IPS DF 6.9 (cell line): ENCODE results near the gene ZNF358.

Source experiments
- DNase-seq: peaks from one replicate; pipeline ENCODE4 v3.0.0-alpha.2; 2013; ENCODE audit warnings: low read depth, low spot score
- H3K27ac ChIP-seq: one replicate; pipeline ENCODE4 v1.5.1; 2013; ENCODE audit warnings: low read length, control low read depth
- H3K27me3 ChIP-seq: 2 replicates; pipeline ENCODE4 v1.6.1; 2013; ENCODE audit warnings: mild to moderate bottlenecking, low read length; ENCODE audit not compliant: control insufficient read depth, insufficient read depth
- H3K36me3 ChIP-seq: 2 replicates; pipeline ENCODE4 v1.6.1; 2013; ENCODE audit warnings: low read length; ENCODE audit not compliant: control insufficient read depth, insufficient read depth
- H3K4me1 ChIP-seq: 2 replicates; pipeline ENCODE4 v1.6.1; 2013; ENCODE audit warnings: low read length; ENCODE audit not compliant: control insufficient read depth, insufficient read depth
- H3K4me3 ChIP-seq: 2 replicates; pipeline ENCODE4 v1.5.1; 2013; ENCODE audit warnings: mild to moderate bottlenecking, low read length
- H3K9me3 ChIP-seq: 2 replicates; pipeline ENCODE4 v1.6.1; 2013; ENCODE audit warnings: low read length, inconsistent platforms; ENCODE audit not compliant: control insufficient read depth, insufficient read depth
- WGBS: extraction: QIAGEN DNeasy Blood & Tissue Kit; methylation state at CpG from one replicate; pipeline ENCODE4 v1.1.7; 2013; ENCODE audit warnings: mixed read lengths, missing lambda C conversion rate; ENCODE audit not compliant: insufficient read length, insufficient coverage; 5-methylcytosine and 5-hydroxymethylcytosine counted together

The ZNF358 gene

GRCh38 chr19:7507884-7508283 lies 8.0 kb upstream of the ZNF358 start:
- Histone ChIP-seq H3K36me3 (no peaks in the 10 kb centered on the region), H3K27me3 (no peaks in the 10 kb centered on the region), H3K9me3 (no peaks in the 10 kb centered on the region), H3K4me3 (no peak overlapping the region), H3K4me1 (no peaks in the 10 kb centered on the region; the same call in 1 of the 2 replicates), H3K27ac (no peak overlapping the region)
- WGBS, result no CpG with 5 or more reads among the region's 11 CpGs
- DNase-seq, result peak; percentile 92

- H3K9me3 ChIP-seq, result no peaks in the 10 kb centered on the region
- no peaks in the 10 kb centered on the region for H3K36me3 ChIP-seq
- no peak overlapping the region for H3K27ac ChIP-seq
- no peak overlapping the region for H3K4me3 ChIP-seq
- no peaks in the 10 kb centered on the region; the same call in 1 of the 2 replicates for H3K4me1 ChIP-seq
- DNase-seq, result no peak
- H3K27me3 ChIP-seq, result no peaks in the 10 kb centered on the region
- no CpG with 5 or more reads among the region's 3 CpGs for WGBS
Measured at GRCh38 chr19:7509625-7510024, 6.3 kb upstream of the ZNF358 start.

- H3K27me3 ChIP-seq, result no peaks in the 10 kb centered on the region
- H3K27ac ChIP-seq, result no peak overlapping the region
- H3K9me3 ChIP-seq, result no peaks in the 10 kb centered on the region
- no peak overlapping the region for H3K4me3 ChIP-seq
- peaks cover 2% of the 10 kb centered on the region; the same call in 1 of the 2 replicates for H3K4me1 ChIP-seq
- no peak for DNase-seq
- no CpG with 5 or more reads among the region's 6 CpGs for WGBS
- no peaks in the 10 kb centered on the region for H3K36me3 ChIP-seq
Measured at GRCh38 chr19:7512400-7512851, 3.5 kb upstream of the ZNF358 start.

DNA sequence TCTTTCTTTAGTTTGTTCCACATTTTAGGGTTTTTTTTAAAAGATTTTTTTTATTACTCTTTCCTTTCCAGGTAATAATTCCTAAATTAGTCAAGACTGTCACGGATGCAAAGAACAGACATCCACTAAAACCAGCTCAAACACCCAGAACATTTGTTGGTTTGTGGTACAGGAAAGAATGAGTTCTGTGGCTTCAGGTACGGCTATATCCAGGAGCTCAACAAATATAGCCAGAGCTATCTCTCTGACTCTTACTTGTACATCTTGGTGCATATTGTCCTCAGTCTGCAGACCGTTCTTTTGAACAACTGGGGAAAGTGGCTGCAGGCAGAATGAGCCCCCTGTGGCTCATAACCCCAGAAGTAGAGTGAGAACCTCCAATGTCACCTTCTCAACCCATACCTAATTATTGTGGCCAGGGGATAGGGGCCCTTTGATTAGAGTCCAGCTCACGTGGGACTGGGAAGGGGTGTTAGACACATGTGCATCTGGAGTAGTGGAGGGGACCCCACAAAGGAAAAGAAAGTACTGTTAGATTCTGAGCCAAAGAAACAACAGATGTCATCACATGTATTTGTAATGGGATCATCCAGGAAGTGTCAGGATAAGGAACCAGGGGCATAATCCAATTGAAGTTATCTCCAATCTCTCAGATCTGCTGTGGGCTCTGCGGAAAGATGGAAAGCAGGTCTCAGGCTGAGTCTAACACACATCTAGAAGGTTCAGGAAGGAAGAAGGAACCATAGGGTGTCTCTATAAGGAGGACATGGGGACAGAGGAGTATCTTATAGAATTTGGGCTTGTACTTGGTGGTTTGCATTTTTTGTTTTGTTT lies 1.9 kb upstream of the ZNF358 start:
- Histone ChIP-seq H3K27ac (no peak overlapping the region), H3K9me3 (no peaks in the 10 kb centered on the region), H3K4me3 (no peak overlapping the region), H3K4me1 (peaks cover 2% of the 10 kb centered on the region; the same call in 1 of the 2 replicates), H3K27me3 (no peaks in the 10 kb centered on the region), H3K36me3 (no peaks in the 10 kb centered on the region)
- WGBS, result no CpG with 5 or more reads among the region's 5 CpGs
- no peak for DNase-seq

DNA sequence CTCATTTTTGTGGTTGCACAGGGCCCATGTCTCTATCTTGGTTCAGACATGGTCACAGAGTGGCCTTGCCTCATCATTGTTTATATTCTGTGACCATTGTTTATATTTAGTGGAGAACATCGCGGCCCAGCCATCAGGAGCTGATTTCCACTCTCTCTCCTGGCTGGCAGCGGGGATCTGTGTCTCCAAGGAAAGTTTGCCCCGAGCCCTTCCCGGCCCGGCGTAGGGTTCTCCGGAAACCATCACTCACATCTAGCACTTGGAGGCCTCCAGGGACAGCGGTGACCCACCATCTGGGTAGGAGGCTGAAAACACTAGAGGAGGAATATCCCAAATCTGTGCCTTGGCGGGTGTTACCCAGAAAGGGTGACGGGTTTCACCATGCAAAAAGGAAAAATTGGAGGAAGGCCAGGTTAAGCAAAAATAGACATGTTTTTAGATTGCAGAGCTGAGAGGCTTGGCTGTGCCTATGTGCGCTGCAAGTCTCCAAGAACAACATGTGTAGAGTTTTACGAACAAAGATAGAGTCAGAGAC lies 726 bp upstream of the ZNF358 start:
- Histone ChIP-seq H3K36me3 (peaks cover 6% of the 10 kb centered on the region; the same call in 1 of the 2 replicates), H3K27me3 (no peaks in the 10 kb centered on the region), H3K9me3 (no peaks in the 10 kb centered on the region), H3K4me3 (no peak overlapping the region), H3K27ac (no peak overlapping the region), H3K4me1 (peaks cover 2% of the 10 kb centered on the region; the same call in 1 of the 2 replicates)
- no peak for DNase-seq
- no CpG with 5 or more reads among the region's 13 CpGs for WGBS

GRCh38 chr19:7516333-7516732 lies 430 bp downstream of the ZNF358 start:
- Histone ChIP-seq H3K4me1 (peaks cover 2% of the 10 kb centered on the region; the same call in 1 of the 2 replicates), H3K36me3 (peaks cover 7% of the 10 kb centered on the region; the same call in 1 of the 2 replicates), H3K4me3 (peak overlapping the region; percentile 91), H3K9me3 (no peaks in the 10 kb centered on the region), H3K27ac (no peak overlapping the region), H3K27me3 (no peaks in the 10 kb centered on the region)
- no peak for DNase-seq
- no CpG with 5 or more reads among the region's 28 CpGs for WGBS

GRCh38 chr19:7516878-7517277 lies 975 bp downstream of the ZNF358 start:
- WGBS, result no CpG with 5 or more reads among the region's 4 CpGs
- H3K4me1 ChIP-seq, result peaks cover 2% of the 10 kb centered on the region; the same call in 1 of the 2 replicates

DNA sequence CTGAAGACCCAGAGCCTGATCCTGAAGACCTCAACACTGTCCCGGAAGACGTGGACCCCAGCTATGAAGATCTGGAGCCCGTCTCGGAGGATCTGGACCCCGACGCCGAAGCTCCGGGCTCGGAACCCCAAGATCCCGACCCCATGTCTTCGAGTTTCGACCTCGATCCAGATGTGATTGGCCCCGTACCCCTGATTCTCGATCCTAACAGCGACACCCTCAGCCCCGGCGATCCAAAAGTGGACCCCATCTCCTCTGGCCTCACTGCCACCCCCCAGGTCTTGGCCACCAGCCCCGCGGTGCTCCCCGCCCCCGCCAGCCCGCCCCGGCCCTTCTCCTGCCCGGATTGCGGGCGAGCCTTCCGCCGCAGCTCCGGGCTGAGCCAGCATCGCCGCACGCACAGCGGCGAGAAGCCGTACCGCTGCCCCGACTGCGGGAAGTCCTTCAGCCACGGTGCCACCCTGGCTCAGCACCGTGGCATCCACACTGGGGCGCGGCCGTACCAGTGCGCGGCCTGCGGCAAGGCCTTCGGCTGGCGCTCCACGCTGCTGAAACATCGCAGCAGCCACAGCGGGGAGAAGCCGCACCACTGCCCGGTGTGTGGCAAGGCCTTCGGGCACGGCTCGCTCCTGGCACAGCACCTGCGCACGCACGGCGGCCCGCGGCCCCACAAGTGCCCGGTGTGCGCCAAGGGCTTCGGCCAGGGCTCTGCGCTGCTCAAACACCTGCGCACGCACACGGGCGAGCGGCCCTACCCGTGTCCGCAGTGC lies 3.6 kb downstream of the ZNF358 start:
- no CpG with 5 or more reads among the region's 74 CpGs for WGBS
- Histone ChIP-seq H3K27ac (no peak overlapping the region), H3K9me3 (no peaks in the 10 kb centered on the region), H3K4me3 (no peak overlapping the region), H3K27me3 (no peaks in the 10 kb centered on the region), H3K36me3 (peaks cover 7% of the 10 kb centered on the region; the same call in 1 of the 2 replicates), H3K4me1 (peaks cover 3% of the 10 kb centered on the region; the same call in 1 of the 2 replicates)
- DNase-seq, result no peak

More at GRCh38 chr19:7516878-7517277, 975 bp downstream of the ZNF358 start:
- H3K27me3 ChIP-seq, result no peaks in the 10 kb centered on the region
- peaks cover 7% of the 10 kb centered on the region; the same call in 1 of the 2 replicates for H3K36me3 ChIP-seq
- H3K27ac ChIP-seq, result no peak overlapping the region
- H3K4me3 ChIP-seq, result peak overlapping the region; percentile 91; the same call in 1 of the 2 replicates
- H3K9me3 ChIP-seq, result no peaks in the 10 kb centered on the region
- DNase-seq, result no peak

GRCh38 chr19:7520131-7521051 lies 4.5 kb downstream of the ZNF358 start:
- H3K27ac ChIP-seq, result no peak overlapping the region
- H3K27me3 ChIP-seq, result no peaks in the 10 kb centered on the region
- peaks cover 7% of the 10 kb centered on the region; the same call in 1 of the 2 replicates for H3K36me3 ChIP-seq
- no peak overlapping the region for H3K4me3 ChIP-seq
- H3K9me3 ChIP-seq, result no peaks in the 10 kb centered on the region
- WGBS, result no CpG with 5 or more reads among the region's 51 CpGs
- peaks cover 3% of the 10 kb centered on the region; the same call in 1 of the 2 replicates for H3K4me1 ChIP-seq
- DNase-seq, result no peak
